Suprapubic skin (tissue), 4 donors: ENCODE measurements around the gene USP22. TPM values are rescaled to one million over a fixed set of nuclear protein-coding genes. Genes with fewer than 3 reads are reported as not detected.
"Not testable (repeated sequence)": the region's sequence is repeated elsewhere in the genome, so short reads cannot be mapped to it uniquely, and the experiment has no call there.

ENCODE experiments used
- DNase-seq, 2 donors: peaks; one replicate each; pipeline ENCODE4 v3.0.0-alpha.2; 2019; ENCODE audit warnings: low spot score in 2 of 2
- H3K27ac ChIP-seq: fragments of 200-600 bp; sonication (generic); one replicate; pipeline ENCODE4 v1.5.1; 2019
- H3K27me3 ChIP-seq: fragments of 200-600 bp; sonication (generic); one replicate; pipeline ENCODE4 v1.5.1; 2019
- H3K36me3 ChIP-seq: fragments of 200-600 bp; sonication (generic); one replicate; pipeline ENCODE4 v1.5.1; 2019
- H3K4me1 ChIP-seq: fragments of 200-600 bp; sonication (generic); one replicate; pipeline ENCODE4 v1.5.1; 2019
- H3K4me3 ChIP-seq: fragments of 200-600 bp; sonication (generic); one replicate; pipeline ENCODE4 v1.5.1; 2019; ENCODE audit warnings: mild to moderate bottlenecking
- H3K9me3 ChIP-seq: fragments of 200-600 bp; sonication (generic); one replicate; pipeline ENCODE4 v1.5.1; 2019
- CTCF ChIP-seq, 2 donors: fragments of 200-600 bp in 1 of 2; fragments of 450-650 bp in 1 of 2; sonication (generic) in 1 of 2; IDR thresholded peaks; one replicate each; pipeline ENCODE4 v1.5.1; 2016 to 2019; ENCODE audit warnings: antibody characterized with exemption in 2 of 2, mild to moderate bottlenecking in 1 of 2, moderate library complexity in 1 of 2
- EP300 ChIP-seq: sonication (generic); formaldehyde crosslinking; IDR thresholded peaks from one replicate; pipeline ENCODE4 v1.6.1; 2017; ENCODE audit warnings: antibody characterized with exemption
- POLR2A ChIP-seq, 2 donors: fragments of 450-650 bp; IDR thresholded peaks; one replicate each; pipeline ENCODE4 v1.6.1; 2017; ENCODE audit warnings: antibody characterized with exemption in 2 of 2, mild to moderate bottlenecking in 2 of 2, moderate library complexity in 2 of 2
- POLR2AphosphoS5 ChIP-seq, 3 donors: sonication (generic); formaldehyde crosslinking; IDR thresholded peaks; one replicate each; pipeline ENCODE4 v1.6.1; 2017; ENCODE audit warnings: antibody characterized with exemption in 3 of 3
- WGBS: methylation state at CpG from one replicate; pipeline ENCODE4 v1.1.5; 2018; 5-methylcytosine and 5-hydroxymethylcytosine counted together
- total RNA-seq, 4 donors: library from RNA; depleted of rRNA; stranded (reverse); fragments of >200 nt; gene quantifications; one replicate each; pipeline ENCODE4 v1.1.0, GENCODE V29; 2016

Gene USP22
- total RNA-seq, 4 donors from 2014 or later, result 116 to 166 (median 152) TPM

- H3K36me3 ChIP-seq, result no peaks in the 10 kb centered on the region
- H3K27ac ChIP-seq, result no peak overlapping the region
- WGBS, result 84% methylated on average over 9 of the region's 13 CpGs
- H3K27me3 ChIP-seq, result peaks cover under 1% of the 10 kb centered on the region
- no peaks in the 10 kb centered on the region for H3K9me3 ChIP-seq
- H3K4me3 ChIP-seq, result no peak overlapping the region
- TF ChIP-seq EP300 (no peak), CTCF (IDR thresholded peaks at IDR 0.05) (no peak), POLR2AphosphoS5 (IDR thresholded peaks at IDR 0.05) (no peak), POLR2A (IDR thresholded peaks at IDR 0.05) (no peak)
- no peak for DNase-seq
- no peaks in the 10 kb centered on the region for H3K4me1 ChIP-seq
Measured at GRCh38 chr17:21061158-21061835, 18.5 kb upstream of the USP22 start.

GRCh38 chr17:21059761-21060160, 16.9 kb upstream of the USP22 start:
- H3K4me1 ChIP-seq, result no peaks in the 10 kb centered on the region
- DNase-seq, result no peak

GRCh38 chr17:21058098-21058893, 15.5 kb upstream of the USP22 start:
- DNase-seq, result no peak
- no peak for TF ChIP-seq POLR2AphosphoS5 (IDR thresholded peaks at IDR 0.05)
- no peak for TF ChIP-seq POLR2A (IDR thresholded peaks at IDR 0.05)
- no peaks in the 10 kb centered on the region for H3K36me3 ChIP-seq
- no peaks in the 10 kb centered on the region for H3K9me3 ChIP-seq
- no peak overlapping the region for H3K27ac ChIP-seq
- no peak overlapping the region for H3K4me3 ChIP-seq
- peaks cover 5% of the 10 kb centered on the region for H3K27me3 ChIP-seq
- 79% methylated on average over 5 of the region's 5 CpGs for WGBS
- H3K4me1 ChIP-seq, result no peaks in the 10 kb centered on the region

More at GRCh38 chr17:21059761-21060160, 16.9 kb upstream of the USP22 start:
- no peak overlapping the region for H3K27ac ChIP-seq
- 96% methylated on average over 4 of the region's 7 CpGs for WGBS
- no peak overlapping the region for H3K4me3 ChIP-seq
- no peaks in the 10 kb centered on the region for H3K36me3 ChIP-seq
- TF ChIP-seq EP300 (no peak), CTCF (IDR thresholded peaks at IDR 0.05) (no peak), POLR2AphosphoS5 (IDR thresholded peaks at IDR 0.05) (no peak), POLR2A (IDR thresholded peaks at IDR 0.05) (no peak)
- peaks cover 5% of the 10 kb centered on the region for H3K27me3 ChIP-seq
- no peaks in the 10 kb centered on the region for H3K9me3 ChIP-seq

GRCh38 chr17:21053056-21053455, 10.2 kb upstream of the USP22 start:
- WGBS, result 96% methylated on average over 8 of the region's 8 CpGs
- not testable (repeated sequence) for H3K9me3 ChIP-seq, DNase-seq, H3K4me3 ChIP-seq, H3K27ac ChIP-seq, H3K27me3 ChIP-seq, H3K36me3 ChIP-seq, H3K4me1 ChIP-seq

GRCh38 chr17:21049457-21049856, 6.6 kb upstream of the USP22 start:
- H3K27me3 ChIP-seq, result no peaks in the 10 kb centered on the region
- no peak overlapping the region for H3K4me3 ChIP-seq
- DNase-seq, result no peak
- H3K4me1 ChIP-seq, result peaks cover 6% of the 10 kb centered on the region
- TF ChIP-seq POLR2A (IDR thresholded peaks at IDR 0.05) (no peak), EP300 (no peak), POLR2AphosphoS5 (IDR thresholded peaks at IDR 0.05) (no peak)
- no peaks in the 10 kb centered on the region for H3K9me3 ChIP-seq
- H3K27ac ChIP-seq, result no peak overlapping the region
- H3K36me3 ChIP-seq, result no peaks in the 10 kb centered on the region
- 87% methylated on average over 1 of the region's 1 CpG for WGBS

GRCh38 chr17:21046216-21046615, 3.4 kb upstream of the USP22 start:
- TF ChIP-seq EP300 (no peak), POLR2AphosphoS5 (IDR thresholded peaks at IDR 0.05) (no peak)
- peaks cover 14% of the 10 kb centered on the region for H3K4me1 ChIP-seq
- no peaks in the 10 kb centered on the region for H3K36me3 ChIP-seq
- no peaks in the 10 kb centered on the region for H3K9me3 ChIP-seq
- no peak for DNase-seq
- no peaks in the 10 kb centered on the region for H3K27me3 ChIP-seq
- no peak overlapping the region for H3K27ac ChIP-seq
- no peak overlapping the region for H3K4me3 ChIP-seq
- 95% methylated on average over 3 of the region's 3 CpGs for WGBS

- H3K27ac ChIP-seq, result no peak overlapping the region
- WGBS, result 97% methylated on average over 9 of the region's 10 CpGs
- TF ChIP-seq POLR2AphosphoS5 (IDR thresholded peaks at IDR 0.05) (no peak), CTCF (IDR thresholded peaks at IDR 0.05) (no peak), EP300 (no peak), POLR2A (IDR thresholded peaks at IDR 0.05) (no peak)
- H3K27me3 ChIP-seq, result no peaks in the 10 kb centered on the region
- no peak for DNase-seq
- no peaks in the 10 kb centered on the region for H3K36me3 ChIP-seq
- H3K4me1 ChIP-seq, result peaks cover 24% of the 10 kb centered on the region
- H3K9me3 ChIP-seq, result no peaks in the 10 kb centered on the region
- no peak overlapping the region for H3K4me3 ChIP-seq
Measured at GRCh38 chr17:21044971-21045370, 2.2 kb upstream of the USP22 start.
